Panc1 (cell line): ENCODE data around the gene NLN. TPM values are rescaled to one million over a fixed set of nuclear protein-coding genes. Genes with fewer than 3 reads are reported as not detected.
"Not testable (repeated sequence)": the region's sequence is repeated elsewhere in the genome, so short reads cannot be mapped to it uniquely, and the experiment has no call there.

Experiments
- ATAC-seq: fragments of 200-7000 bp; cut with Tn5 transposase; 2 replicates; pipeline ENCODE4 v1.9.1; 2020; ENCODE audit warnings: mild to moderate bottlenecking, moderate library complexity
- BruUV-seq: library from RNA; stranded (reverse); fragments of 400-500 nt; replicated peaks from 2 replicates; lab custom pipeline; 2021; lab: Mats Ljungman, UMichigan
- CTCF ChIA-PET: fragments of 300-600 bp; sonication (Branson Sonifier 250); formaldehyde crosslinking; loops from one replicate; lab custom pipeline; 2022; ENCODE audit warnings: antibody characterized with exemption; lab: Charles Lee
- POLR2A ChIA-PET: fragments of 300-600 bp; sonication (Branson Sonifier 250); formaldehyde crosslinking; loops from one replicate; lab custom pipeline; 2022; ENCODE audit warnings: antibody characterized with exemption; lab: Charles Lee
- DNase-seq: peaks from one replicate; pipeline ENCODE4 v3.0.0-alpha.2; 2010; ENCODE audit warnings: low read depth, low spot score
- H3K27ac ChIP-seq: 2 replicates; pipeline ENCODE4 v1.5.1; 2011; ENCODE audit warnings: mild to moderate bottlenecking, low read length, inconsistent platforms
- H3K27me3 ChIP-seq: fragments of 200-500 bp; sonication (Bioruptor generic); 2 replicates; pipeline ENCODE4 v1.6.0; 2014; ENCODE audit warnings: low read length, inconsistent platforms; ENCODE audit not compliant: control insufficient read depth, insufficient read depth
- H3K36me3 ChIP-seq: fragments of 200-500 bp; sonication (Bioruptor generic); 2 replicates; pipeline ENCODE4 v1.5.1; 2014; ENCODE audit warnings: inconsistent platforms, mild to moderate bottlenecking, low read length, moderate library complexity; ENCODE audit not compliant: control insufficient read depth, insufficient read depth
- H3K4me1 ChIP-seq: 2 replicates; pipeline ENCODE4 v1.5.1; 2011; ENCODE audit warnings: inconsistent platforms, mild to moderate bottlenecking, low read length, moderate library complexity; ENCODE audit not compliant: control insufficient read depth, insufficient read depth
- H3K4me3 ChIP-seq, 2 experiments: 2 replicates each; pipeline ENCODE4 v1.5.1; 2011 to 2012; ENCODE audit warnings: low read depth in 2 of 2, low read length in 2 of 2, mild to moderate bottlenecking in 2 of 2, inconsistent platforms in 1 of 2, moderate library complexity in 1 of 2
- H3K9me3 ChIP-seq: fragments of 200-500 bp; sonication (Bioruptor generic); 2 replicates; pipeline ENCODE4 v1.5.1; 2014; ENCODE audit warnings: low read depth, mild to moderate bottlenecking, inconsistent platforms, low read length, moderate library complexity; ENCODE audit not compliant: control insufficient read depth, insufficient read depth
- POLR2AphosphoS5 ChIP-seq: IDR thresholded peaks from 2 replicates; pipeline ENCODE4 v1.6.1; 2012; ENCODE audit warnings: mild to moderate bottlenecking, low read depth, low read length, moderate library complexity
- SIN3A ChIP-seq: IDR thresholded peaks from 2 replicates; pipeline ENCODE4 v1.6.1; 2012; ENCODE audit warnings: low read depth, mild to moderate bottlenecking, low read length, moderate library complexity, borderline replicate concordance; ENCODE audit not compliant: insufficient read depth
- TCF7L2 ChIP-seq: IDR thresholded peaks from 2 replicates; pipeline ENCODE4 v1.6.1; 2011; ENCODE audit warnings: mild to moderate bottlenecking, low read depth, low read length, inconsistent platforms
- in situ Hi-C: cut with HindIII; loops from 2 replicates; pipeline ENCODE4 v1.10.0; 2016; ENCODE audit warnings: low sequenced_read_pairs, low pct_unique_long_range_greater_than_20kb
- intact Hi-C: fragments of 100-400 bp; cut with micrococcal nuclease; formaldehyde crosslinking; loops from one replicate; pipeline ENCODE4 v1.10.0; 2022; ENCODE audit not compliant: unreplicated experiment
- total RNA-seq: library from RNA; stranded (reverse); gene quantifications from one replicate; pipeline ENCODE4 v1.2.1, GENCODE V29; 2021; ENCODE audit not compliant: unreplicated experiment
- TF ChIP-seq, protein P1 (sequence below): fragments of 450-650 bp; IDR thresholded peaks from 2 replicates; pipeline ENCODE4 v1.5.1; 2017; ENCODE audit warnings: mild to moderate bottlenecking
- TF ChIP-seq, protein P2 (sequence below), 2 experiments: IDR thresholded peaks; 2 replicates each; pipeline ENCODE4 v1.6.1; 2011 to 2012; ENCODE audit warnings: low read depth in 2 of 2, control low read depth in 1 of 2, low read length in 1 of 2, mild to moderate bottlenecking in 1 of 2, moderate library complexity in 1 of 2; ENCODE audit not compliant: insufficient read depth in 1 of 2

NLN gene
- total RNA-seq, 1 experiment from 2014 or later: 51.8 TPM

DNA sequence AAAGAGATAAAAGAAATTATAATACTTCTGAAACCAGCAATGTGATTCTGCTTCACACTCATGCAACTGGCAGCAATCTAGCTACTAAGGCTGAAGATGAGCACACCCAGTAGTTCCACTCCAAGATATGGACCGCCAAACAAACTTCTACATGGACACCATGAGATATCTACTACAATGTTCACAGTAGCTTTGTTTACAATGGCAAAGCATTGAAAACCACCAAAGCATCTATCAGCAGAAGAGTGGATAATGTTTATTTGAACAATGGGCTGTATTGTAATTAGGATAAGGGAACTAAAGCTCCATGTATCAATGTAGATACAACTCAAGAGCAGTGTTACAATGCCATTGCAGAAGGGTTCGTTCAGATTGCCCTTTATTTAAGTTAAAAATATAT lies 113.2 kb downstream of the NLN start:
- BruUV-seq: no TSS peak
- H3K36me3 ChIP-seq: no peaks in the 10 kb centered on the region
- no peaks in the 10 kb centered on the region for H3K27me3 ChIP-seq
- in situ Hi-C loops: no loop called here
- H3K27ac ChIP-seq: no peak overlapping the region
- no peaks in the 10 kb centered on the region for H3K9me3 ChIP-seq
- H3K4me1 ChIP-seq: no peaks in the 10 kb centered on the region
- CTCF ChIA-PET: no interaction called here
- H3K4me3 ChIP-seq: no peak overlapping the region
- intact Hi-C loops: no loop called here
- TF ChIP-seq SIN3A (no peak), POLR2AphosphoS5 (no peak), TCF7L2 (no peak)
- TF ChIP-seq, protein P1, sequence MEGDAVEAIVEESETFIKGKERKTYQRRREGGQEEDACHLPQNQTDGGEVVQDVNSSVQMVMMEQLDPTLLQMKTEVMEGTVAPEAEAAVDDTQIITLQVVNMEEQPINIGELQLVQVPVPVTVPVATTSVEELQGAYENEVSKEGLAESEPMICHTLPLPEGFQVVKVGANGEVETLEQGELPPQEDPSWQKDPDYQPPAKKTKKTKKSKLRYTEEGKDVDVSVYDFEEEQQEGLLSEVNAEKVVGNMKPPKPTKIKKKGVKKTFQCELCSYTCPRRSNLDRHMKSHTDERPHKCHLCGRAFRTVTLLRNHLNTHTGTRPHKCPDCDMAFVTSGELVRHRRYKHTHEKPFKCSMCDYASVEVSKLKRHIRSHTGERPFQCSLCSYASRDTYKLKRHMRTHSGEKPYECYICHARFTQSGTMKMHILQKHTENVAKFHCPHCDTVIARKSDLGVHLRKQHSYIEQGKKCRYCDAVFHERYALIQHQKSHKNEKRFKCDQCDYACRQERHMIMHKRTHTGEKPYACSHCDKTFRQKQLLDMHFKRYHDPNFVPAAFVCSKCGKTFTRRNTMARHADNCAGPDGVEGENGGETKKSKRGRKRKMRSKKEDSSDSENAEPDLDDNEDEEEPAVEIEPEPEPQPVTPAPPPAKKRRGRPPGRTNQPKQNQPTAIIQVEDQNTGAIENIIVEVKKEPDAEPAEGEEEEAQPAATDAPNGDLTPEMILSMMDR: no peak
- TF ChIP-seq, protein P2, sequence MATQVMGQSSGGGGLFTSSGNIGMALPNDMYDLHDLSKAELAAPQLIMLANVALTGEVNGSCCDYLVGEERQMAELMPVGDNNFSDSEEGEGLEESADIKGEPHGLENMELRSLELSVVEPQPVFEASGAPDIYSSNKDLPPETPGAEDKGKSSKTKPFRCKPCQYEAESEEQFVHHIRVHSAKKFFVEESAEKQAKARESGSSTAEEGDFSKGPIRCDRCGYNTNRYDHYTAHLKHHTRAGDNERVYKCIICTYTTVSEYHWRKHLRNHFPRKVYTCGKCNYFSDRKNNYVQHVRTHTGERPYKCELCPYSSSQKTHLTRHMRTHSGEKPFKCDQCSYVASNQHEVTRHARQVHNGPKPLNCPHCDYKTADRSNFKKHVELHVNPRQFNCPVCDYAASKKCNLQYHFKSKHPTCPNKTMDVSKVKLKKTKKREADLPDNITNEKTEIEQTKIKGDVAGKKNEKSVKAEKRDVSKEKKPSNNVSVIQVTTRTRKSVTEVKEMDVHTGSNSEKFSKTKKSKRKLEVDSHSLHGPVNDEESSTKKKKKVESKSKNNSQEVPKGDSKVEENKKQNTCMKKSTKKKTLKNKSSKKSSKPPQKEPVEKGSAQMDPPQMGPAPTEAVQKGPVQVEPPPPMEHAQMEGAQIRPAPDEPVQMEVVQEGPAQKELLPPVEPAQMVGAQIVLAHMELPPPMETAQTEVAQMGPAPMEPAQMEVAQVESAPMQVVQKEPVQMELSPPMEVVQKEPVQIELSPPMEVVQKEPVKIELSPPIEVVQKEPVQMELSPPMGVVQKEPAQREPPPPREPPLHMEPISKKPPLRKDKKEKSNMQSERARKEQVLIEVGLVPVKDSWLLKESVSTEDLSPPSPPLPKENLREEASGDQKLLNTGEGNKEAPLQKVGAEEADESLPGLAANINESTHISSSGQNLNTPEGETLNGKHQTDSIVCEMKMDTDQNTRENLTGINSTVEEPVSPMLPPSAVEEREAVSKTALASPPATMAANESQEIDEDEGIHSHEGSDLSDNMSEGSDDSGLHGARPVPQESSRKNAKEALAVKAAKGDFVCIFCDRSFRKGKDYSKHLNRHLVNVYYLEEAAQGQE (IDR thresholded peaks at IDR 0.05; ENCODE audit: insufficient read depth in 1 of 2, low read depth in 2 of 2, low read length in 1 of 2): no peak
- DNase-seq (no peak), ATAC-seq (no peak)
- POLR2A ChIA-PET: no interaction called here

DNA sequence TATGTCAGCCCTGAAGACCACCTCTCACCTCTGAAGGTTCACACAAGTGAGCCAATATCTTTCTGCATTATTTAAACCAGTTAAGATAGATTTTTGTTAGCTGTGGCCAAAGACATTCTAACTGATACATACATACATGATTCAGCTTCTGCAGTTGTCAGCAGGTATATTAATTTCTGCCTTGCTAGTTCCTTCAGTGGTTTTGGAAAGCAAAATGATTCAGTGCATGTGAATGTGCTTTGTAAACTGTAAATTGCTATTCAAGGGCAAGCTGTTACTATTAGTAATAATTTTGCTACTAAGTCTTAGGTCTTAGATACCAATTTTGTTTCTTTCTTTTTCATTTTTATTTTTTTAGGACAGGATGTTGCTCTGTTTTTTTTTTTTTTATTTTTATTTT lies 115.1 kb downstream of the NLN start:
- ATAC-seq (no peak), DNase-seq (no peak)
- Histone ChIP-seq H3K36me3 (no peaks in the 10 kb centered on the region), H3K27me3 (no peaks in the 10 kb centered on the region), H3K4me1 (no peaks in the 10 kb centered on the region), H3K27ac (no peak overlapping the region), H3K4me3 (no peak overlapping the region), H3K9me3 (no peaks in the 10 kb centered on the region)
- in situ Hi-C loops (no loop called here), intact Hi-C loops (no loop called here)
- ChIA-PET CTCF (no interaction called here), POLR2A (interaction anchor here (0.6 kb wide), 1 partner anchor 905 kb away, joined by 3 read pairs; no protein-coding TSS in a partner anchor)
- TF ChIP-seq POLR2AphosphoS5 (no peak), SIN3A (no peak), TCF7L2 (no peak)
- TF ChIP-seq, protein P2 (IDR thresholded peaks at IDR 0.05; ENCODE audit: insufficient read depth in 1 of 2, low read depth in 2 of 2, low read length in 1 of 2): no peak
- TF ChIP-seq, protein P1: no peak
- no TSS peak for BruUV-seq

DNA sequence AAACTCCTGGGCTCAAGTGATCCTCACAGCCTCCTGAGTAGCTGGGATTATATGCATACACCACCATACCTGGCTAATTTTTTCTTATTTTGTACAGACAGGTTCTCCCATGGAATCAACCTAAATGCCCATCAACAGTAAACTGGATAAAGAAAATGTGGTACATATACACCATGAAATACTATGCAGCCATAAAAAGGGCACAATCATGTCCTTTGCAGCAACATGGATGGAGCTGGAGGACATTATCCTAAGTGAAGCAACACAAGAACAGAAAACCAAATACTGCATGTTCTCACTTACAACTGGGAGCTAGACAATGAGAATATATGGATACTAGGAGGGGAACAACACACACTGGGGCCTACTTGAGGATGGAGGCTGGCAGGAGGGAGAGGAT lies 117.2 kb downstream of the NLN start:
- H3K36me3 ChIP-seq, ATAC-seq, H3K4me3 ChIP-seq, in situ Hi-C loops, H3K27ac ChIP-seq, BruUV-seq, H3K27me3 ChIP-seq, intact Hi-C loops, H3K9me3 ChIP-seq, CTCF ChIA-PET, POLR2A ChIA-PET, H3K4me1 ChIP-seq, DNase-seq: not testable (repeated sequence)
